GM15510 (cell line): Measurements from ENCODE around the gene GRM4.

Experiments used
- POLR2A ChIP-seq: IDR thresholded peaks from 3 replicates; pipeline ENCODE4 v1.6.1; 2011; ENCODE audit warnings: borderline replicate concordance; ENCODE audit not compliant: insufficient read length; ENCODE audit errors: extremely low read depth

Gene GRM4

GRCh38 chr6:34110610-34111009 lies 35.3 kb downstream of the GRM4 start:
- no peak for TF ChIP-seq POLR2A

- no peak for TF ChIP-seq POLR2A
Observed at GRCh38 chr6:34108176-34108575, 37.7 kb downstream of the GRM4 start.

GRCh38 chr6:34106900-34107299 lies 39.0 kb downstream of the GRM4 start:
- no peak for TF ChIP-seq POLR2A

GRCh38 chr6:34106421-34106820 lies 39.5 kb downstream of the GRM4 start:
- TF ChIP-seq POLR2A = no peak

- no peak for TF ChIP-seq POLR2A
Observed at GRCh38 chr6:34104628-34105027, 41.3 kb downstream of the GRM4 start.

- TF ChIP-seq POLR2A = no peak
Observed at GRCh38 chr6:34104186-34104585, 41.7 kb downstream of the GRM4 start.

GRCh38 chr6:34103321-34103720 lies 42.6 kb downstream of the GRM4 start:
- TF ChIP-seq POLR2A = no peak

GRCh38 chr6:34102696-34103095 lies 43.2 kb downstream of the GRM4 start:
- no peak for TF ChIP-seq POLR2A

GRCh38 chr6:34102099-34102656 lies 43.7 kb downstream of the GRM4 start:
- TF ChIP-seq POLR2A = no peak

- no peak for TF ChIP-seq POLR2A
Observed at GRCh38 chr6:34100788-34101187, 45.1 kb downstream of the GRM4 start.

GRCh38 chr6:34099878-34100277 lies 46.0 kb downstream of the GRM4 start:
- TF ChIP-seq POLR2A = no peak

GRCh38 chr6:34098045-34098936 lies 47.6 kb downstream of the GRM4 start:
- TF ChIP-seq POLR2A = no peak

- no peak for TF ChIP-seq POLR2A
Observed at GRCh38 chr6:34096814-34097213, 49.1 kb downstream of the GRM4 start.

- TF ChIP-seq POLR2A = no peak
Observed at GRCh38 chr6:34096193-34096592, 49.7 kb downstream of the GRM4 start.

GRCh38 chr6:34095741-34096140 lies 50.1 kb downstream of the GRM4 start:
- TF ChIP-seq POLR2A = no peak

- no peak for TF ChIP-seq POLR2A
Observed at GRCh38 chr6:34095136-34095505, 50.8 kb downstream of the GRM4 start.
